ENCODE measurements around the gene PGRMC2.

DNA sequence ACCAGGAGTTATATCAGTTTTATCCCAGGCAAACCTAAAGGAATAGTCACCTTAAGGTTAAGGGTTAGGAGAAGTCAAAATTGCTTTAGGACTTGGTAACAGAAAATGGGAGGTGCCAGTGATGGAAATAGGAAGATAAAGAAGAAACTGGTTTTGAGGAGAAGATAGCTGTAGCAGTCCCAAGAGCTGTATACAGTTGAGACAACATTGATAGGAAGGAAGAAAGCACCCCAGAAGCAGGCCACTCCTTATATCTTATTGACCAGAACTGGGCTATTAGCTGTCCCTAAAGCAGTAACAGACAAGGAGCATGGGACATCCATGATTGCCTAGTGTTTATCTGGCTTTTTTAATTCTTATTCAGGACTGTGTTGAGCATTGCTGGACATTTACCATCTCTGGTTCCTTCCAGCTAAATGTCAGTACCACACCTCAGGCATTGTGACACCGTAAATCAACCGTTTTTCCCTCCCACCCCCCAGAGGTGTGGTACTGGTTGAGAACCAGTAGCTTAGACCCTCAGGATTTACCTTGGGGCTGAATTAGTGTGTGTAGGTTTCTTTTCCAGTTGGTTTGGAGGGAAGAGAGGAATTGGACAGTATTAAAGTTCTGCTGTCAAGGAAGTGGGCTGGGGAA lies 2.0 kb upstream of the PGRMC2 start:
- TF ChIP-seq, protein P1, sequence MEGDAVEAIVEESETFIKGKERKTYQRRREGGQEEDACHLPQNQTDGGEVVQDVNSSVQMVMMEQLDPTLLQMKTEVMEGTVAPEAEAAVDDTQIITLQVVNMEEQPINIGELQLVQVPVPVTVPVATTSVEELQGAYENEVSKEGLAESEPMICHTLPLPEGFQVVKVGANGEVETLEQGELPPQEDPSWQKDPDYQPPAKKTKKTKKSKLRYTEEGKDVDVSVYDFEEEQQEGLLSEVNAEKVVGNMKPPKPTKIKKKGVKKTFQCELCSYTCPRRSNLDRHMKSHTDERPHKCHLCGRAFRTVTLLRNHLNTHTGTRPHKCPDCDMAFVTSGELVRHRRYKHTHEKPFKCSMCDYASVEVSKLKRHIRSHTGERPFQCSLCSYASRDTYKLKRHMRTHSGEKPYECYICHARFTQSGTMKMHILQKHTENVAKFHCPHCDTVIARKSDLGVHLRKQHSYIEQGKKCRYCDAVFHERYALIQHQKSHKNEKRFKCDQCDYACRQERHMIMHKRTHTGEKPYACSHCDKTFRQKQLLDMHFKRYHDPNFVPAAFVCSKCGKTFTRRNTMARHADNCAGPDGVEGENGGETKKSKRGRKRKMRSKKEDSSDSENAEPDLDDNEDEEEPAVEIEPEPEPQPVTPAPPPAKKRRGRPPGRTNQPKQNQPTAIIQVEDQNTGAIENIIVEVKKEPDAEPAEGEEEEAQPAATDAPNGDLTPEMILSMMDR (IDR thresholded peaks at IDR 0.05; ENCODE audit: low read depth, low read length), result no peak
- TF ChIP-seq, protein P2, sequence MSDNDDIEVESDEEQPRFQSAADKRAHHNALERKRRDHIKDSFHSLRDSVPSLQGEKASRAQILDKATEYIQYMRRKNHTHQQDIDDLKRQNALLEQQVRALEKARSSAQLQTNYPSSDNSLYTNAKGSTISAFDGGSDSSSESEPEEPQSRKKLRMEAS (IDR thresholded peaks at IDR 0.05; ENCODE audit: low read depth, low read length), result no peak
- no peak for TF ChIP-seq POLR2A (IDR thresholded peaks at IDR 0.05; ENCODE audit: extremely low read depth, insufficient read length)

All from NB4 (cell line).